GM23338 (cell line): ENCODE results near the gene NFE2L3.

Source experiments
- EZH2 ChIP-seq: fragments of 200-600 bp; sonication (generic); IDR thresholded peaks from one replicate; pipeline ENCODE4 v1.8.0; 2017; ENCODE audit warnings: antibody characterized with exemption, mild to moderate bottlenecking, low read depth; ENCODE audit not compliant: unreplicated experiment
- EZH2phosphoT487 ChIP-seq: fragments of 200-600 bp; sonication (generic); IDR thresholded peaks from one replicate; pipeline ENCODE4 v1.8.1; 2018; ENCODE audit warnings: antibody characterized with exemption; ENCODE audit not compliant: unreplicated experiment
- TF ChIP-seq, protein P1 (sequence below), 2 experiments: fragments of 200-600 bp in 1 of 2; sonication (generic) in 1 of 2; conservative IDR thresholded peaks; 2 replicates each; pipeline versions ENCODE4 v1.5.1 to v1.6.1; 2016 to 2017; ENCODE audit warnings: antibody characterized with exemption in 2 of 2, low read depth in 2 of 2, mild to moderate bottlenecking in 2 of 2, moderate library complexity in 1 of 2

DNA sequence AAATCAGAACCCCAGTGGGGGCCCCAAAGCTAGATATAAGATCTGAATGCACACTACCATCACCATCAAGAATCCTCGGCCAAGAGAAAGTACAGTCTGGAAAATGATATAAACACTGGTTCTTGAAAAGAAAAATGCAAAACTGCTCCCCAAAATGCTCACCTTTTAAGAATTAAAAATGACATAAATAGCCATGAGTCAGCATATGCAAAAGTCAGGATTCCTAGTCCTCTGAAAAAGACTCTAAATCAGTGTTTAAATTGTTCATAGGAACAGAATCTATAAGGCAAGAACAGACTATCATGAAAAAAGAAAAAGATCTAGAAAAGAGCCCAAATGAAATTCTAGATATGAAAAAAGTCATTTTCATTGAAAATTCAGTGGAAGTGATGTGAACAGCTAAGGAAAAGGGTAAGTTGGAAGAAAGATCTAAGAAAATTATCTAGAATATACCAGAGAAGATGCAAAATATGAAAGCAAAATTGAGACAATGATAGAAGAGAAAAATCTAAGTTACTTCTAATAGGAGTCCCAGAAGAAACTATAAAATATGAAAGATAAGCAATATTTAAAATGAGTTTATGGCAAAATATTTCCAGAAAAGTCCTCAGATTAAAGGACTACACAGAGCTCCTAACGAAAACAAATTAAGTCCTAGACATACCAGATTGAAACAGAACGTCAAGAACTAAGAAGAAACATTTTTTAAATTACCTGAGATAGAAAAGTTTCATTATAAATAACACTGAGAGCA lies 29.7 kb downstream of the NFE2L3 start:
- TF ChIP-seq, protein P1, sequence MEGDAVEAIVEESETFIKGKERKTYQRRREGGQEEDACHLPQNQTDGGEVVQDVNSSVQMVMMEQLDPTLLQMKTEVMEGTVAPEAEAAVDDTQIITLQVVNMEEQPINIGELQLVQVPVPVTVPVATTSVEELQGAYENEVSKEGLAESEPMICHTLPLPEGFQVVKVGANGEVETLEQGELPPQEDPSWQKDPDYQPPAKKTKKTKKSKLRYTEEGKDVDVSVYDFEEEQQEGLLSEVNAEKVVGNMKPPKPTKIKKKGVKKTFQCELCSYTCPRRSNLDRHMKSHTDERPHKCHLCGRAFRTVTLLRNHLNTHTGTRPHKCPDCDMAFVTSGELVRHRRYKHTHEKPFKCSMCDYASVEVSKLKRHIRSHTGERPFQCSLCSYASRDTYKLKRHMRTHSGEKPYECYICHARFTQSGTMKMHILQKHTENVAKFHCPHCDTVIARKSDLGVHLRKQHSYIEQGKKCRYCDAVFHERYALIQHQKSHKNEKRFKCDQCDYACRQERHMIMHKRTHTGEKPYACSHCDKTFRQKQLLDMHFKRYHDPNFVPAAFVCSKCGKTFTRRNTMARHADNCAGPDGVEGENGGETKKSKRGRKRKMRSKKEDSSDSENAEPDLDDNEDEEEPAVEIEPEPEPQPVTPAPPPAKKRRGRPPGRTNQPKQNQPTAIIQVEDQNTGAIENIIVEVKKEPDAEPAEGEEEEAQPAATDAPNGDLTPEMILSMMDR (conservative IDR thresholded peaks at IDR 0.05; ENCODE audit: low read depth in 2 of 2) = no peak
- TF ChIP-seq EZH2 (no peak), EZH2phosphoT487 (no peak)
